Type B pancreatic cell (in vitro differentiated cells): ENCODE results near the gene TRIL. TPM values are rescaled to one million over a fixed set of nuclear protein-coding genes. Genes with fewer than 3 reads are reported as not detected.
A peak's percentile ranks its signal among the peaks of the same experiment; 100 is the strongest.

Source experiments
- DNase-seq: peaks from one replicate; pipeline ENCODE4 v3.0.0; 2021; ENCODE audit warnings: mixed read lengths; ENCODE audit not compliant: unreplicated experiment; ENCODE audit errors: extremely low spot score
- H3K27ac Mint-ChIP-seq: 2 replicates; pipeline ENCODE4 v1.8.0; 2021; ENCODE audit warnings: mild to moderate bottlenecking, mixed read lengths
- H3K27me3 Mint-ChIP-seq: 2 replicates; pipeline ENCODE4 v1.8.0; 2021; ENCODE audit warnings: mixed read lengths
- H3K36me3 Mint-ChIP-seq: 2 replicates; pipeline ENCODE4 v1.8.0; 2021; ENCODE audit warnings: mixed read lengths
- H3K4me1 Mint-ChIP-seq: one replicate; pipeline ENCODE4 v1.8.0; 2021; ENCODE audit warnings: mixed read lengths; ENCODE audit not compliant: unreplicated experiment
- H3K4me3 Mint-ChIP-seq: 2 replicates; pipeline ENCODE4 v1.8.0; 2021; ENCODE audit warnings: mild to moderate bottlenecking, mixed read lengths
- H3K9me3 Mint-ChIP-seq: 2 replicates; pipeline ENCODE4 v1.8.0; 2021; ENCODE audit warnings: mixed read lengths
- CTCF ChIP-seq: fragments of 200-600 bp; sonication (generic); conservative IDR thresholded peaks from 2 replicates; pipeline ENCODE4 v1.5.0; 2021; ENCODE audit warnings: antibody characterized with exemption, mild to moderate bottlenecking
- total RNA-seq: library from RNA; stranded (reverse); gene quantifications from 2 replicates; pipeline ENCODE4 v1.2.1, GENCODE V29; 2021; ENCODE audit warnings: low replicate concordance

The TRIL gene
- total RNA-seq, 1 donor from 2014 or later = 42.9 TPM

- Mint-ChIP-seq H3K36me3 (no peaks in the 10 kb centered on the region), H3K9me3 (no peaks in the 10 kb centered on the region), H3K4me1 (peaks cover 25% of the 10 kb centered on the region), H3K27ac (peak overlapping the region; percentile 38), H3K27me3 (peaks cover 4% of the 10 kb centered on the region), H3K4me3 (peak overlapping the region; percentile 55)
- DNase-seq = no peak
- TF ChIP-seq CTCF = no peak
Observed at GRCh38 chr7:28903730-28904577, 54.2 kb downstream of the TRIL start.

Other genes starting within 250 kb of the TRIL start
- gene CPVL, start 188.2 kb upstream of the TRIL start, total RNA-seq = 30.2 and 44.2 TPM in 2 replicates
- gene CHN2, start 236.4 kb upstream of the TRIL start, total RNA-seq = 19.7 and 34.0 TPM in 2 replicates